GM18511 (cell line): Measurements from ENCODE around the gene DDX59.

Experiments
- ATAC-seq: cut with Tn5 transposase; IDR thresholded peaks from one replicate; pipeline ENCODE4 v1.9.1; 2021; ENCODE audit warnings: mild to moderate bottlenecking, moderate library complexity; ENCODE audit not compliant: unreplicated experiment

The DDX59 gene

DNA sequence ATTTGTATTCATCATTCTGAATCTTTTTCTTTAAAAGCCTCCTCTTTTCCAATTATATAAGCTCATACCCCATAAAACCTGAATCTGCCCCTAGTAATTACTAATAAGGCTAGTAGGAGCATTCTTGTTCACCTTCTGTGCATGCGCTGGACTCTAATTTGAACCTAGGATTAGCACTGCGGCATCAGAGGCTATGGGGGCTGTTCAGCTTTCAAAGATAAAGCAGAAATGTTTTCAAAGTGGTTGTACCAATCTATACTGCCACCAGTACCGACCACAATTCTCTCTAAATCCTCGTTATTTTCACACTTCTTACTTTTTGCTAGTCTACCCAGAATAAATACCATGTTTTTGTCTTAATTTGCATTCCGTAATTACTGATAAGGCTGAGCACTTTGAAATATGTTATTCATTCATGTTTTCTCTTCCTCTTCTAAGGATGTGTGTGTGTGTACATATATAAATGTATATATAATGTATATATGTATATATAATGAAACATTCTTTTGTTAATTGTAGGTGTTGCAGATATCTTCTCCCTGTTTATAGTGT is 1.6 kb upstream of the DDX59 start:
- no peak for ATAC-seq

- peak; percentile 30 for ATAC-seq
Observed at GRCh38 chr1:200670242-200671118, 773 bp upstream of the DDX59 start.

DNA sequence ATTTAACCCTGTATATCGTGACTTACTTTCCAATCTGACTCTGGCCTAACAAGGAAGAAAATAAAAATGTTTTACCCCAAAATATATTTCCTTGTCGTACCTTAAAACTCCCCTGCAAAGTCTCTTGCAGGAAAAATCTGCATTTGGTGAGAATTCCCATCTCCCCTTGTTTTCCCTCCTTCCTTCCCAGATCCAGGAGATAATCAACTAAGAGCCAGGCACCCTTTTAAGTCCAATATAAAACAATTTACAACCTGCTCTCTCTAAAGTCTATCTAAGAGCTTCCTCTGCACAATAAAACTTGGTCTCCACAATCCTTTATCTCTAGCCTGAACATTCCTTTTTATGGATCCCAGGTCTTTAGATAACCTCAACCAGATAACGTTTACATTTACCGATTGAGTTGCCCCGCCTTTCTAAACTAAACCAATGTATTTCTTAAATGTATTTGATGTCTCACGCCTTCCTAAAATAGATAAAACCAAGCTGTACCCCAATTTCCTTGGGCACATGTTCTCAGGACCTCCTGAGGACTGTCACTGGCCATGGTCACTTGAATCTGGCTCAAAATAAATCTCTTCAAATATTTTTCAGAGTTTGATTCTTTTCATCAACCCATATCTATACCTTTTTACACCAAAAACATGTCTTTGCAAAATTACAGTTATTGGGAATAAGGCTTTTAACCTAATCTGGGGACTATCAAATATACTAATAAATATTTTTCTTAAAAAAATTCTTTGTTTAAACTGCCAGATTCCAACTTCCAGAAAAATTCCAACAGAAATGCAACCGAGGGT is 993 bp downstream of the DDX59 start:
- no peak for ATAC-seq

DNA sequence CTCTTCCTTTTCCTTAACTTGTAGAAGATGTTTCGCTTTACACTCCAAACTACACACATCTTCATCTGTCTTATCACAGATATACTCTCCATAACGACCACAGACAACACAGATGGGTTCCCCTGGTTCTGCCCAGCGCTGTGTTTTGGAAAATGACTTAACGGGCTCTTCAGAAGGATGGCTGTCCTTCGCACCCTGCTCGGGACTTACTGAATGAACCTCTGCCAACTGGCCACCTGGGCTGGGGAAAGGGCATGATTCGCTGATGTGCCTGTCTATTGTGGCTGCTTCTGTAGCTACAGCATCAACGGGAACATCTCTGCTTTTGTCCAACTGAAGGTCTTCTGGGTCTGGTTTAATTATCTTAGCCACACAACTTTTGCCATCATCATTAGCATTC is 3.4 kb downstream of the DDX59 start:
- no peak for ATAC-seq

DNA sequence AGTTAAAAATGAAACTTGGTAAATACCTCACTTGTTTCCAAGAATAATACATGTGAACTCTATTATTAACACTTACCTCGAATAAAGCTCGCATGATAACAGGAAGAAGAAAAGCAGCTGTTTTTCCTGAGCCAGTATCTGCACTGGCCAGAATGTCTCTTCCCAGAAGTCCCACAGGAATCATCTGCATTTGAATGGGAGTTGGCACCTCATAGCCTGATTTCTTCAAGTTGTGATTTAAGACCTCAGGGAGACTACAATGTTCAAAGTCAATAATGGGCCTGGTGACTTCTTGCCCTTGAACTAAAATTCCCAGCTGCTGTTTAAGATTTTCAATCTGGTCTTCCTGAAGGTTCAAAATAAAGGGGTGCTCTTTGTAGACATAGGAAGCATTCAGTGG is 3.8 kb downstream of the DDX59 start:
- ATAC-seq, result no peak

DNA sequence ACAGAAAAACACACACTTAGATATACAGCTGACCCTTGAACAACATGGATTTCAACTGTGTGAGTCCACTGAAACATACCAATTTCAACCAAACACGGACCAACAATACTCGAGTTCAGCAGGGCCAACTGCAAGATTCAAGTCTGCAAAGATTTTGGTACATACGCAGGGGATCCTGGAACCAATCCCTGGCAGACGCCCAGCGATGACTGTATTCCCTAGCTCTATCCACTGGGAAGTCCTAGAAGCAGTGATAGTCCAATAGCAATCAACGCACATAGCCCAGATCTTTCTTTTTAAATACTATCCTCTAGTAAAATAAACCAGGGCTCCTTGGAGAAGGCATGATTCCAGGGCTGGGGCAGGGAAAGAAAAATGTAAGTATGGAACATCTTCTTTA is 9.0 kb downstream of the DDX59 start:
- ATAC-seq, result no peak

DNA sequence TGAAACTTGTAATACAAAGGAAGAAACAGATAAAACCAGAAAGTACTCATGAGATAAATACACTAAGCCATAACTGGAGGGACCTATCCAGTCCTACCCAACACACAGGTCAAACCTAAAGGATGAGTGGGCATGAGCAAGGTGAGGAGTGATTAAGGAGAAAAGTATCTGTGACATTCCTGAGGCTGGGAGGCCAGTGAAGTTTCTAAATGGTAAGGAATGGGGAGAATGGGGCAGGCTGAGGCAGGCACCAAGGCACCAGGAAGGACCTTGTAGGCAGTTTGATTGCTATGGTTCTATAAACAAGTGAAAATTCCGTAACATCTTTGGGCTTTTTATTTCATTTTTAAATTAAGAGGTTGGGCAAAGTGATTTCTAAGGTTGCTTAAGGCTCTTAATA is 10.4 kb downstream of the DDX59 start:
- ATAC-seq, result no peak

DNA sequence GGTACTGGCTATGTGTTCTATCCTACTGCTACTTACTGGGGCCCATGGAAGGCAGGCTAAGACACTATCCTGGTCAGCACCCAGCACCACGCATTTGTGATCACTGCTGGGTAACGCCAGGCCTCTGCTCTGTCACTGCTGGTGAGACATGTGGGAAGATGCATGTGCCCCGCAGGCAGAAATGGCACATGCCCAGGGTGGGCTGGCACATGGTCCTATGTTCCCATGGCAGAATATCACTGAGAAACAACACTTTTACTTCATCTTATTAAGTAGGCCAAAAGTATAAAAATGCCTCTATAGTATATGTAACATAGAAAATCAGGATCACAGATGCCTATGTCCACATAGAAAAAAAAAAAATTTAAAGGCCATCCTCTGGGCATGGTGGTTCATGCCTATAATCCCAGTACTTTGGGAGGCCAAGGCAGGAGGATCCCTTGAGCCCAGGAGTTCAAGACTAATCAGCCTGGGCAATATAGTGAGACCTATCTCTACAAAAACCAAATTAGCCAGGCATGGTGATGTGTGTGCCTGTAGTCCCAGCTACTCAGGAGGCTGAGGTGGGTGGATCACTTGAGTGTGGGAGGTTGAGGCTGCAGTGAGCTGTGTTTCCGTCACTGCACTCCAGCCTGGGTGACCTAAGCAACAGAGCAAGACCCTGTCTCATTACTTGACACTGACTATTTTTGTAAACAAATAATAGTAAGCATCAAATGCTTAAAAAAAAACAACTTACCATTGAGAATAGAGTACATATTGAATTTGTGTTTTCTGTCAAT is 11.5 kb downstream of the DDX59 start:
- no peak for ATAC-seq

GRCh38 chr1:200654660-200655059 is 15.0 kb downstream of the DDX59 start:
- peak; percentile 97 for ATAC-seq

DNA sequence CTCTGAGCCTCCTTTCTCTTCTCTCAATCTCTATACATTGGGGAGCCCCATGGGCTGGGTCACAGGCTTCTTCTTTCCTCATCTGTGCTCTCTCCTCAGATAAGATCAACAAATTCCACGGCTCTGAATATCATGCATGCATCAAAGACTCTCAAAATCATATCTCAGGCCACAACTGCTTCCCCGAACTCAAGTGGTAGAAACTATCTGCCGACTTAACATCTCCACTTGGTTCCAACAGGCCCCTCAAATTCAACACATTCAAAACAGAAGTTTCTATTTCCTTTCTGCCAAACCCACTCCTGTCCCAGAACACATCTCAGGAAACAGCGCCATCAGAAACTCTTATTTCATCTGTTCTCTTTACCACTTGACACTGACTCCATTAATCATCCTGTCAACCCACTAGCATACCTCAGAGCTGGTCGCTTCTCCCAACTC is 16.7 kb downstream of the DDX59 start:
- peak; percentile 48 for ATAC-seq

DNA sequence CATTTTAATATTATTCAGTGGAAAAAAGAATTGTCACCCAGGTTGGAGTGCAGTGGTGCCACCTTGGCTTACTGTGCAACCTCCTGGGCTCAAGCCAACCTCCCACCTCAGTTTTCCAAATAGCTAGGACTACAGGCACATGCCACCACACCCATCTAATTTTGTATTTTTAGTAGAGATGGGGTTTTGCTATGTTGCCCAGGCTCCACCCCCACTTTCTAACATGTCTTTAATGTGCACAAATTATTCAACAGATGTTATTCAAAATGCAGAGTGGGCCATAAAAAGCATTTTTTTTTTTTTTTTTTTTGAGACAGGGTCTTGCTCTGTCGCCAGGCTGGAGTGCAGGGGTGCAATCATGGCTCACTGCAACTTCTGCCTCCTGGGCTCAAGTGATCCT is 17.3 kb downstream of the DDX59 start:
- no peak for ATAC-seq

GRCh38 chr1:200646515-200646914 is 23.2 kb downstream of the DDX59 start:
- ATAC-seq, result no peak

- no peak for ATAC-seq
Observed at GRCh38 chr1:200644021-200644420, 25.7 kb downstream of the DDX59 start.

GRCh38 chr1:200642481-200642880 is 27.2 kb downstream of the DDX59 start:
- ATAC-seq, result no peak

GRCh38 chr1:200640963-200641401 is 28.7 kb downstream of the DDX59 start:
- ATAC-seq, result no peak

DNA sequence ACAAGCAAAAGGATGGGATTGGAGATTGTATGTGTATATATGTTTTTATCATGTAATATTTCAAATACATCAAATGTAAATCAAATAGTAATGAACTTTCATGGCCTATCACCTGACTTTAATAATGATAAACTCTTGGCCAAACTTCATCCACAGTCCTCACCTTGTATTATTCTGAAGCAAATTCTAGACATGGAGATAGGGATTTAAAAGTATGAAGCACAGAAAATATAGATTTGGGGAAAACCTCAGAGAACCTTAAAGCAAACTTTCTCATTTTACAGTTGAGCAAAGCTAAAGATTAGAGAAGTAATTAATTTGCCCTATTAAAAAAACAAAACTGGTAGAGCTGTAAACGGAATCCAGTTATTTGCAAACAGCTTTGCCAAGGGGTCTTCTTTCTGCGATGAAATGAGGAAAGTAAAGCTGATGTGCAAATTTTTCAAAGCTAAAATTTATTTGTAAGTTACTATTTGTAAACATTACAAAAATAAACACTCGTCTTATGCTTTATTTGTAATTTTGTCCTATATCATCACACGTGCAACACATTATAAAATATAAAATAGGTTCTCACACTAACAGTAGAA is 29.2 kb downstream of the DDX59 start:
- no peak for ATAC-seq

DNA sequence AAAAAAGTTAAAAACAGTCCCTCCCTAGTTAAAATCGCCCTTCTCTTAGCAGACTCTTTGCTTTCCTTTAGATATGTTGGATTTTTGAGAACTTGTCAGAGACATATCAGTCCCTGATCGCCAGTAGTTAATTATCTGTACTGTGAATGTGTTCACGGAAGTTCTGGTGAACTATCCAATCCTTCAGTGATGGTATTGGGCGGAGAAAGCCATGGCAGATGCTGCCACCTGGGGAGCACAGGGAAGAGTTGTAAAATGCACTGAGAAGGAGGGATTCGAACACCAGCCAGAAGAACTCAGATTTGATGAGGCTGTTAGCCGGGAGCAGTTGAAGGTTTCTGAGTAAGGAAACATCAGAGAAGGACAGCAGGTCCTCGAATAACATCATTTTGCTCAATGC is 31.6 kb downstream of the DDX59 start:
- ATAC-seq, result no peak

GRCh38 chr1:200636681-200637080 is 33.0 kb downstream of the DDX59 start:
- no peak for ATAC-seq

DNA sequence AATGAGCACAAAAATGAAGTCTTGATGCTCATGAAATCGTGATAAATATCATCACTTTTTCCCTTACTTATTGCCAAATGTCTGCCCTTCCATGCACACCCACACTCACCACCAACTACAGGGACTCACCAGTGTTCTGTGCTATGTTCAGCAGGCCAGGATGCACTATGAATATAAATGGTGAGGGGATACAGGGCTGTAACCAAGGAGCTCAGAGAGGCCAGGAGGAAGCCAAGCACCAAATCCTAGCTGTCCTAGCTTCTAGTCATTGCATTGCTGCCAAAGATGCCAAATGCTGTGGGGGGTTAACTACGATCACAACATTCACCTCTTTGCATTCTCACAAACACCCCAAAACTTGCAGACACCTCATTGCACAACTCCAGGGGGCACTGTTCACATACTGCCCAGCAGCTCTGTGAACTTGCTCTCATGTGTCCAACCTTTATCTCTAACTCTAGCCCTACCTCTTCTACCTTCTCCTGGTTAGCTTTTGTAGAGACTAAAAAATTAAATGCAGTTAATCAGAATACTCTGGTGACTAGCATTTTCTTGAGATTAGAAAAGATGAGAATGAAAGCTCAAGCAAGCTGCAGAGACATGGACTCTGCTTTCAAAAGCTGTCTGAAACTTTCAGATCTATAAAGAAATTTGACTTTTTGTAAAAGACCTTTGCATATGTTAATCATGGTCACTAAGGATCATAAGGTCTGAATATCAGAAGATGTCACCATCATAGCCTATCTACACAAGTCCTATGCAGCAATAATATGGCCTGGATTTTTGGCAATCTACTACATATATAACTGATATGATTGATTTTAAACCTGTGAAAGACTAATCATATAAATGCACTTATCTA is 35.2 kb downstream of the DDX59 start:
- no peak for ATAC-seq

DNA sequence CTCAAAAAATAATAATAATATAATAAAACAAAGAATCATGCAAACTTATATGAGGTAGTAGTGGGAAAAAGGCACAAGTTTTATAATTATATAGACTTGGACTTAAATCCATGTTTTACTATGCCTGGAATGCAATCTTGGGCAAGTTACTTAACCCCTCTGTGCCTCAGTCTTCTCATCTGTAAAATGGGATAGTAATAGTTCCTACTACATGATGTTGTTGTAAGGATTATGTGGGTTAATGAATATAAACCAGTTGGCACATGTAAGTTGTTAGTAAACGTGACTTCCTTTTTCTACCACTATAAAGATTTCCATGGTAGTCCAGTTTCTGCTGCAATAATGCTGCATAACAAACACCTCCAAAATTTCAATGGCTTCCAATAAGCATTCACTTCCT is 38.3 kb downstream of the DDX59 start:
- ATAC-seq, result no peak
